Measurements from ENCODE around the gene TNK2. TPM values are rescaled to one million over a fixed set of nuclear protein-coding genes. Genes with fewer than 3 reads are reported as not detected.

Gene TNK2
- total RNA-seq, 4 donors from 2014 or later: 18.4 to 45.7 (median 42.8) TPM

DNA sequence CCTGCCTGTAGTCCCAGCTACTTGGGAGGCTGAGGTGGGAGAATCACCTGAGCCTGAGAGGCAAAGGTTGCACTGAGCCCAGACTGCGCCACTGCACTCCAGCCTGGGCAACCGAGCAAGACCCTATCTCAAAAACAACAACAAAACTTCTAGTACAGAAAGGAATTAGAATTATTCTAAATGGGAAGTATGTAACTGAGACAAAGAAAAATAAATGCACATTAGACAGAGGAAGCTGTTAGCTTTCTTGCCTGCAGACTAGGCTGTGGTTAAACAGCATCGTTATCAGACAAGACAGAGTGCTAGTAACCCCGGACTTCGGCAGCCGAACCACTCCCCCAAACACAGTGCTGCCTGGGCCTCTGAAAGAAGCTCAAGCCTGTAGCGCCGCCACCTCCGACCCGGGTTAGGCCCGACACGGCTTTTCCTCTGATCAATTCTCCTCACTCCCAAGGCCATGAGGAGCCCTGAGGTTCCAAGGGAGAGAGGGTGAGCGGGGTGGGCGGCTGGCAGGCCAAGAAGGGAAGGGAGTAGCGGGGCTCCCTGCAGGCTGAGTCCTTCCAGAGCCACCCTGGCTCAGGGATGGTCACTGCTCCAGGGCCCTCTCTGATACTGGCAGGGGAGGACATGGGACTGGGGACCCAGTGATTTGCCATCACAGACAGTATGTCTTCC is 51.8 kb downstream of the TNK2 start:
- Histone ChIP-seq H3K27ac (no peak overlapping the region), H3K4me1 (peaks cover 0 to 45% (median 6%) of the 10 kb centered on the region in 3 donors), H3K4me3 (no peak overlapping the region), H3K36me3 (no peaks in the 10 kb centered on the region), H3K27me3 (no peaks in the 10 kb centered on the region), H3K9me3 (no peaks in the 10 kb centered on the region)
- 76 to 77% methylated on average over 10 to 13 of the region's 15 CpGs for WGBS, 2 donors
- no peak for TF ChIP-seq POLR2A (IDR thresholded peaks at IDR 0.05)
- TF ChIP-seq CTCF (IDR thresholded peaks at IDR 0.05): no peak
- DNase-seq: no peak
- intact Hi-C loops (cut with DNase I): no loop called here

- Histone ChIP-seq H3K4me1 (peaks cover 0 to 53% (median 6%) of the 10 kb centered on the region in 3 donors), H3K36me3 (no peaks in the 10 kb centered on the region), H3K9me3 (no peaks in the 10 kb centered on the region), H3K27ac (peak overlapping the region in 3 of 4 donors; percentile 19 to 83 (median 79)), H3K27me3 (no peaks in the 10 kb centered on the region), H3K4me3 (no peak overlapping the region)
- TF ChIP-seq POLR2A (IDR thresholded peaks at IDR 0.05) (no peak), CTCF (IDR thresholded peaks at IDR 0.05) (peak in 3 of 6 experiments; percentile 25 to 58 (median 38))
- intact Hi-C loops (cut with DNase I): no loop called here
- 64 to 70% methylated on average over 13 of the region's 13 CpGs for WGBS, 2 donors
- no peak for DNase-seq
These were observed 52.6 kb downstream of the TNK2 start for GRCh38 chr3:195855471-195856409.

DNA sequence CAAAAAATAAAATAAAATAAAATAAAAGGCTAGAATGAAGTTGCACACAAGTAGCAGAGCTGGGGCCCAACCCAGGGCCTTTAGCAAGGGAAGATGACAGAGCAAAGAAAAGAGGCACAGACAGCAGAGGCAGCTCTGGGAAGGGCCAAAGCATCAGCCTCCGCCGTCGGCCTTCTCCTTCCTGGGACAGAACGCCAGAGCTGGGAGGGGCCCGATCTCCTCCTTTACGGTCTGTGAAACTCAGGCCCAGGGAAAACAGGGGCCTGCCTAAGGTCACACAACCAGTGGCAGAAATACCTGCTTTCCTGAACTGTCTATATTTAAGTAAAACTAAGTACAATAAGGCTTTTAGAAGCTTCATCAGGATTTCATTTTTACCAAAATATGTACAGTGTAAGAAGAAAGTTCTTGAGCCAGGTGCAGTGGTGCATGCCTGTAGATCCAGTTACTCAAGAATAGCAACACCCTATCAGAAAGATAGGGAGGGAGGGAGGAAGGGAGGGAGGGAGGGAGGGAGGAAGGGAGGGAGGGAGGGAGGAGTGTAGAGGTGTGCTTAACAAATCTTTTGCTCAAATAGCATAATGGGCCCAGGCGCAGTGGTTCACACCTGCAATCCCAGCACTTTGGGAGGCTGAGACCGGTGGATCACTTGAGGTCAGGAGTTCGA is 53.6 kb downstream of the TNK2 start:
- Histone ChIP-seq H3K9me3 (no peaks in the 10 kb centered on the region), H3K27me3 (no peaks in the 10 kb centered on the region), H3K27ac (peak overlapping the region in 3 of 4 donors; percentile 59 to 83 (median 79)), H3K4me1 (peaks cover 0 to 52% (median 1%) of the 10 kb centered on the region in 3 donors), H3K36me3 (no peaks in the 10 kb centered on the region), H3K4me3 (no peak overlapping the region)
- no peak for DNase-seq
- intact Hi-C loops (cut with DNase I): no loop called here
- 40 to 45% methylated on average over 5 to 9 of the region's 9 CpGs for WGBS, 2 donors
- TF ChIP-seq CTCF (IDR thresholded peaks at IDR 0.05) (no peak), POLR2A (IDR thresholded peaks at IDR 0.05) (no peak)

- peak overlapping the region in 3 of 4 donors; percentile 59 to 83 (median 79) for H3K27ac ChIP-seq
- TF ChIP-seq POLR2A (IDR thresholded peaks at IDR 0.05) (no peak), CTCF (IDR thresholded peaks at IDR 0.05) (no peak)
- H3K27me3 ChIP-seq: no peaks in the 10 kb centered on the region
- H3K4me1 ChIP-seq: peaks cover 0 to 51% (median 0%) of the 10 kb centered on the region in 3 donors
- DNase-seq: no peak
- no peaks in the 10 kb centered on the region for H3K9me3 ChIP-seq
- intact Hi-C loops (cut with DNase I): no loop called here
- H3K4me3 ChIP-seq: no peak overlapping the region
- no peaks in the 10 kb centered on the region for H3K36me3 ChIP-seq
- 77% methylated on average over 10 to 11 of the region's 14 CpGs for WGBS, 2 donors
These were observed 54.4 kb downstream of the TNK2 start for GRCh38 chr3:195853996-195854395.

All from esophagus squamous epithelium (tissue), 5 donors.